GM19099 (cell line): Measurements from ENCODE around the gene STARD4.

Experiments
- POLR2A ChIP-seq: IDR thresholded peaks from 3 replicates; pipeline ENCODE4 v1.6.1; 2011; ENCODE audit warnings: low read depth; ENCODE audit not compliant: insufficient read length; ENCODE audit errors: extremely low read depth

Gene STARD4

GRCh38 chr5:111461255-111461671 is 51.1 kb downstream of the STARD4 start:
- no peak for TF ChIP-seq POLR2A

- no peak for TF ChIP-seq POLR2A
Measured at GRCh38 chr5:111454776-111455175, 57.6 kb downstream of the STARD4 start.

- TF ChIP-seq POLR2A, result no peak
Measured at GRCh38 chr5:111454198-111454622, 58.1 kb downstream of the STARD4 start.

- no peak for TF ChIP-seq POLR2A
Measured at GRCh38 chr5:111453747-111454146, 58.6 kb downstream of the STARD4 start.

GRCh38 chr5:111453295-111453694 is 59.0 kb downstream of the STARD4 start:
- no peak for TF ChIP-seq POLR2A

GRCh38 chr5:111447822-111448221 is 64.5 kb downstream of the STARD4 start:
- no peak for TF ChIP-seq POLR2A

- no peak for TF ChIP-seq POLR2A
Measured at GRCh38 chr5:111447099-111447498, 65.2 kb downstream of the STARD4 start.
